VCaP (cell line): ENCODE measurements around the gene SPCS3.

Source experiments
- H3K27ac ChIP-seq: fragments of 450-650 bp; 2 replicates; pipeline ENCODE4 v1.5.1; 2017
- TF ChIP-seq, protein P1 (sequence below): fragments of 450-650 bp; conservative IDR thresholded peaks from 2 replicates; pipeline ENCODE4 v1.5.1; 2017; ENCODE audit warnings: mild to moderate bottlenecking, moderate library complexity

The SPCS3 gene

DNA sequence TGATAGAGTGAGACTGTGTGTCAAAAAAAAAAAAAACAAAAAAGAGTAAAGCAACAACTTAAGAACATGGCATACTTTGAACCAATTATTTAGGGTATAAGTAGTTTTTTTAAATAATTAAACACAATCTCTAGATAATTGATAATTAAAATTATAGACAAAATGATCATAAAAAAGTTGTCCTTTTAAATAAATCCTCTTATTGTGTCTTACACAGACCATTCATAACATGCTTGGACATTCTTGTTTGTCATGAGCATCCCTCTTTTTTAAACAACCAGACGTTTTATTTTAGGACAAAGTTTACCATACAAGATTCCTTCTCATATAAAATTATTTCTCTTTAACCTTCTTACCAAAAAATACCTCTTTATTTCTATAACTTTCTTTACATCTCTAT is 35.1 kb downstream of the SPCS3 start:
- TF ChIP-seq, protein P1, sequence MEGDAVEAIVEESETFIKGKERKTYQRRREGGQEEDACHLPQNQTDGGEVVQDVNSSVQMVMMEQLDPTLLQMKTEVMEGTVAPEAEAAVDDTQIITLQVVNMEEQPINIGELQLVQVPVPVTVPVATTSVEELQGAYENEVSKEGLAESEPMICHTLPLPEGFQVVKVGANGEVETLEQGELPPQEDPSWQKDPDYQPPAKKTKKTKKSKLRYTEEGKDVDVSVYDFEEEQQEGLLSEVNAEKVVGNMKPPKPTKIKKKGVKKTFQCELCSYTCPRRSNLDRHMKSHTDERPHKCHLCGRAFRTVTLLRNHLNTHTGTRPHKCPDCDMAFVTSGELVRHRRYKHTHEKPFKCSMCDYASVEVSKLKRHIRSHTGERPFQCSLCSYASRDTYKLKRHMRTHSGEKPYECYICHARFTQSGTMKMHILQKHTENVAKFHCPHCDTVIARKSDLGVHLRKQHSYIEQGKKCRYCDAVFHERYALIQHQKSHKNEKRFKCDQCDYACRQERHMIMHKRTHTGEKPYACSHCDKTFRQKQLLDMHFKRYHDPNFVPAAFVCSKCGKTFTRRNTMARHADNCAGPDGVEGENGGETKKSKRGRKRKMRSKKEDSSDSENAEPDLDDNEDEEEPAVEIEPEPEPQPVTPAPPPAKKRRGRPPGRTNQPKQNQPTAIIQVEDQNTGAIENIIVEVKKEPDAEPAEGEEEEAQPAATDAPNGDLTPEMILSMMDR = no peak

DNA sequence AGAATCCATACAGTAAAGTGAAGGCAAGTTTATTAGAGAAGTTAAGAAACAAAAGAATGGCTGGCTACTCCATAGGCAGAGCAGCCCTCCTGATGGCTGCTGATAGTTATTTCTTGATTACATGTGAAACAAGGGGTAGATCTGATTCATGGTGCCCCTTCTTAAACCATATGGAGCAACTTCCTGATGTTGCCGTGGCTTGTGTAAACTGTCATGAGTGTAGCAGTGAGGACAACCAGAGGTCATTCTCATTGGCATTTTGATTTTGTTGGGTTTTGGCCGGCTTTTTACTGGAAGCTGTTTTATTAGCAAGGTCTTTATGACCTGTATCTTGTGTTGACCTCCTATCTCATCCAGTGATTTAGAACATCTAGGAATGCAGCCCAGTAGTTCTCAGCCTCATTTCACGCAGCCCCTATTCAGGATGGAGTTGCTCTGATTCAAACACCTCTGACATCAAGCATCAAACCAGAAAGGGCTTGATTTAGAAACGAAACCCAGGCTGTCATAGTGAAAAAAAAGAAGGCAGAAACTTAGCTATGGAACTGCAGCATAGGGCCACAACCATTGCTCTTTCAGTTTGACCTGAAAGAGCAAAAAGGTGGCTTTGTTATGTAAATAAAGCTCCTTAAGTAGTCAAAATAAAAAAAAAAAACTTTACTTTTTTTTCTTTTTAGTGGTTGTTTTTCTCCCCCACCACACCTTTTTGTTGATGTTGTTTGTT is 37.8 kb downstream of the SPCS3 start:
- no peak overlapping the region for H3K27ac ChIP-seq

More for the DNA sequence above, 35.1 kb downstream of the SPCS3 start:
- no peak overlapping the region for H3K27ac ChIP-seq

DNA sequence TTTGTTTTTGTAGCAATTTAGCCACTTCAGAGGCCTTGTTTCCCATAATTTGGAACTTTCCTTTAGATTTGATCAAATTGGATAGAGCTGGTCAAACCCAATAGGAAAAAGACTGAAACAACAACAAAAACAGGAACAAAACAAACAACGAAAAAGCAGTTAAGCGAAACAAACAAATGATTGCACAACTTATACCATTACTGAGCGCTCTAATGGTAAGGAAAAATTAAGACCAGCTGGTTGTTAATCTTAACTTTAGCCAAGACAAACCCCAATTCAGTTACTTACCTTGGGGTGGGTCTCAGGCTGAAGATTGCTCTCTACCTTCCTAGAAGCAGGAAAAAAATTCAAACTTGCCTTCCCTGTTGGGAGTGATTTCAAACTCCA is 38.3 kb downstream of the SPCS3 start:
- H3K27ac ChIP-seq = no peak overlapping the region
- TF ChIP-seq, protein P1 = no peak

More for the DNA sequence above, 37.8 kb downstream of the SPCS3 start:
- TF ChIP-seq, protein P1 = no peak

DNA sequence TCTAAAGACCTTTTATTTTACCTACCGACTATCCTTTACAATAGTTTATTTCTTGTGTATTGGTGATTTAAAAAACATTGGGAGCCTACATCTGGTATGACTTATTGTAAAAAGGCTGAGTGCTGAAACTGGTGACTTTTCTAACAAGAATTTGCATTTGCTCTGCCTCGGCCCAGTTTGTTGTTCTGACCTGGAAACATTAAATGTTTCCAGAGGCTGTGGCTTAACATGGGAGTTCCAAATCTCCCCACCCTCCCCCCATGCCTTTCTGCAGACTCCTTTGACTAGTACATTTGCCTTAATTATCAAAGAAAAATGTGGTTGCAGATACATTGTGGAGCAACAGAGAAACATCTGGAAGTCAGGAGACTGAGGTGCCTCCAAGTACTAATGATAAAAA is 39.8 kb downstream of the SPCS3 start:
- TF ChIP-seq, protein P1 = no peak
- no peak overlapping the region for H3K27ac ChIP-seq

DNA sequence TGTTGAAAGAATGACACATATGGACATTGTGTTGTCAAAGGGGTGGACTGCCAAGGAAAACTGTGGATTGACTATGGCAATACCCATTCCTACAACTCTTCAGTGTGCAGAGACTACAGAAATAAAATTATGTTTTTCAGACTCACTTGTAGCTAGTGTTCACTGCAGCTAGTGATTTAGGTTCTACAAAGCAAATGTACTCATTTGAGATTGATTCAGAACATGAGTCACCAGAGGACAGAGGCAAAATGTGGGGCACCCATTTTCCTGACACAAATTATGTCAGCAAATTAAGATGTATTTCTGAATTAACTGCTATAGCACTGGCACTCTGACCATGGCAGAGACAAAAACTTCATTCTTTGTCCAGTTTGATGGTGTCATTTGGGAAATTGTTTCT is 40.7 kb downstream of the SPCS3 start:
- TF ChIP-seq, protein P1 = no peak
- H3K27ac ChIP-seq = no peak overlapping the region

DNA sequence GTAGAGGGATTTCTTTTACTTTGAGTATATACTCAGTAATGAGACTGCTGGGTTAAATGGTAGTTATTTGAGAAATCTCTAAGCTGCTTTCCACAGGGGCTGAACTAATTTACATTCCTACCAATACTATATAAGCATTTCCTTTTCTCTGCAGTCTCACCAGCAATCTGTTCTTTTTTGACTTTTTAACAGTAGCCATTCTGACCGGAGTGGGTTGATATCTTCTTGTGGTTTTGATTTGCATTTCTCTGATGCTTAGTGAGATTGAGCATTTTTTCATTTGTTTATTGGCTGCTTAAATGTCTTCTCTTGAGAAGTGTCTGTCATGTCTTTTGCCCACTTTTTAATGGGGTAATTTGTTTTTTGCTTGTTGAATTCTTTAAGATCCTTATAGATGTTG is 43.3 kb downstream of the SPCS3 start:
- TF ChIP-seq, protein P1 = no peak
- H3K27ac ChIP-seq = no peak overlapping the region

DNA sequence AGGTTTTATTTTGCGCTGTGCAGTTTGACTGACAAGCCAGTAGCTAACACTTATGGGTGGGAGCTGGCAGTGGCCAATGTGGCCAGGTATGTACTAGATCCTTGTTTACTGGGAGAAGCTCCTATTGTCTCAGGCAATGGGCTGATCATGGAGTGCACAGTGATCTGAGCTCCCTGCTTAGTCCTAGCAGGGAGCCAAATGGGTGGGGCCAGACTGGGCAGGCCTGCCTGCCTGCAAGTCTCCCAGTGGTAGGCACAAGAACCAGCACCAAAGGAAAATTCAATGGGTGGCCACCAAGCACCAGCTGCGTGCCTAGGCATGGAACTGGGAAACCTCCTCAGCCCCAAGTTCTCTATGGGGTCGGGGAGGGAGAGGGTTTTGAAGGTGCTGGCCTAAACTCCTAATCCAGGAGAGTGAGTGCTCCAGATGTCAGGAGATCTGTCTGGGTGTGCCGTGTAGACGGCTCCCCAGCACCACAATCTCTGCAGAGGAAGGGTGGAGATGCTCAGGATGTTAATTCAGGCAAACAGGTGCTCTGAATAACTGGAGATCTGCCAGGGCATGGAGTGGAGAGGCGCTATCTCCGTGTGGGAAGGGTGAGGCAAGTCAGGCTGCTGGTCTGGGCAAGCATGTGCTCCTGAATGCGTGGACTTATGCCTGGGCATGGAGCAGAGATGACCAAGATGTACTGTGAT is 48.2 kb downstream of the SPCS3 start:
- H3K27ac ChIP-seq = no peak overlapping the region
- TF ChIP-seq, protein P1 = no peak
